ENCODE results near the gene KCNA10. TPM values are rescaled to one million over a fixed set of nuclear protein-coding genes. Genes with fewer than 3 reads are reported as not detected.

Gene KCNA10
- total RNA-seq, 2 donors from 2014 or later: not detected

GRCh38 chr1:110554871-110555801, 36.2 kb upstream of the KCNA10 start:
- peak; percentile 14 to 68 (median 58) for TF ChIP-seq CTCF (IDR thresholded peaks at IDR 0.05)
- no peak for TF ChIP-seq POLR2A (IDR thresholded peaks at IDR 0.05)
- TF ChIP-seq POLR2AphosphoS5 (IDR thresholded peaks at IDR 0.05): no peak
- Histone ChIP-seq H3K36me3 (no peaks in the 10 kb centered on the region), H3K4me3 (peak overlapping the region; percentile 7 to 28), H3K27ac (no peak overlapping the region), H3K9me3 (no peaks in the 10 kb centered on the region), H3K27me3 (replicated peaks; ENCODE audit: insufficient read depth) (peaks cover 2% of the 10 kb centered on the region), H3K4me1 (replicated peaks) (no peaks in the 10 kb centered on the region)
- 11% methylated on average over 38 of the region's 53 CpGs for WGBS
- intact Hi-C loops (cut with DNase I): loop anchor here (10.0 kb wide), 1 partner anchor 230 kb away; no protein-coding TSS in a partner anchor
- peak; percentile 7 for DNase-seq (ENCODE audit: low spot score)

- no peaks in the 10 kb centered on the region for H3K4me1 ChIP-seq (replicated peaks)
- no peak overlapping the region for H3K4me3 ChIP-seq
- H3K27me3 ChIP-seq (replicated peaks; ENCODE audit: insufficient read depth): peaks cover 2% of the 10 kb centered on the region
- H3K9me3 ChIP-seq: no peaks in the 10 kb centered on the region
- no peak overlapping the region for H3K27ac ChIP-seq
- 83% methylated on average over 1 of the region's 1 CpG for WGBS
- intact Hi-C loops (cut with DNase I): loop anchor here (10.0 kb wide), 1 partner anchor 233 kb away; no protein-coding TSS in a partner anchor
- H3K36me3 ChIP-seq: no peaks in the 10 kb centered on the region
- TF ChIP-seq CTCF (IDR thresholded peaks at IDR 0.05) (no peak), POLR2AphosphoS5 (IDR thresholded peaks at IDR 0.05) (no peak)
- DNase-seq (ENCODE audit: low spot score): no peak
Observed at GRCh38 chr1:110551278-110551809, 32.4 kb upstream of the KCNA10 start.

GRCh38 chr1:110549831-110550230, 30.9 kb upstream of the KCNA10 start:
- no peaks in the 10 kb centered on the region for H3K4me1 ChIP-seq (replicated peaks)
- no peaks in the 10 kb centered on the region for H3K9me3 ChIP-seq
- peaks cover 2% of the 10 kb centered on the region for H3K27me3 ChIP-seq (replicated peaks; ENCODE audit: insufficient read depth)
- TF ChIP-seq CTCF (IDR thresholded peaks at IDR 0.05) (no peak), POLR2A (IDR thresholded peaks at IDR 0.05) (no peak), POLR2AphosphoS5 (IDR thresholded peaks at IDR 0.05) (no peak)
- no peak overlapping the region for H3K27ac ChIP-seq
- DNase-seq (ENCODE audit: low spot score): no peak
- intact Hi-C loops (cut with DNase I): loop anchor here (10.0 kb wide), 1 partner anchor 235 kb away; no protein-coding TSS in a partner anchor
- no peak overlapping the region for H3K4me3 ChIP-seq
- WGBS: 62% methylated on average over 2 of the region's 2 CpGs
- no peaks in the 10 kb centered on the region for H3K36me3 ChIP-seq

- no peaks in the 10 kb centered on the region for H3K9me3 ChIP-seq
- H3K27ac ChIP-seq: no peak overlapping the region
- no peak overlapping the region for H3K4me3 ChIP-seq
- peaks cover 2% of the 10 kb centered on the region for H3K27me3 ChIP-seq (replicated peaks; ENCODE audit: insufficient read depth)
- TF ChIP-seq POLR2AphosphoS5 (IDR thresholded peaks at IDR 0.05): no peak
- TF ChIP-seq CTCF (IDR thresholded peaks at IDR 0.05): peak in 3 of 4 experiments; percentile 20 to 27 (median 24)
- no peak for DNase-seq (ENCODE audit: low spot score)
- intact Hi-C loops (cut with DNase I): no loop called here
- H3K4me1 ChIP-seq (replicated peaks): no peaks in the 10 kb centered on the region
- WGBS: 60% methylated on average over 4 of the region's 4 CpGs
- H3K36me3 ChIP-seq: no peaks in the 10 kb centered on the region
Observed at GRCh38 chr1:110548381-110548780, 29.4 kb upstream of the KCNA10 start.

All from prostate gland (tissue), 2 donors.